Frontal cortex (tissue), 4 donors: ENCODE data around the gene RRP7A. TPM values are rescaled to one million over a fixed set of nuclear protein-coding genes. Genes with fewer than 3 reads are reported as not detected.

Experiments
- DNase-seq, 2 donors: peaks; one replicate each; pipeline ENCODE4 v3.0.0; 2012; ENCODE audit warnings: low spot score in 2 of 2
- FAIRE-seq: peaks from 2 replicates; lab custom pipeline; 2012; peaks lifted over from hg19 to GRCh38; lab: Jason Lieb, UNC
- small RNA-seq: library from RNA; depleted of rRNA; stranded (forward); fragments of <200 nt; gene quantifications from one replicate; pipeline ENCODE3, GENCODE V24; 2014
- total RNA-seq: library from RNA; depleted of rRNA; stranded (reverse); fragments of >200 nt; gene quantifications from one replicate; pipeline ENCODE4 v1.2.3, GENCODE V29; 2014
- donor health status: control.
- donor health status: control.
- donor health status: control.

Gene RRP7A
- total RNA-seq, 1 donor from 2014 or later = 17.9 TPM

DNA sequence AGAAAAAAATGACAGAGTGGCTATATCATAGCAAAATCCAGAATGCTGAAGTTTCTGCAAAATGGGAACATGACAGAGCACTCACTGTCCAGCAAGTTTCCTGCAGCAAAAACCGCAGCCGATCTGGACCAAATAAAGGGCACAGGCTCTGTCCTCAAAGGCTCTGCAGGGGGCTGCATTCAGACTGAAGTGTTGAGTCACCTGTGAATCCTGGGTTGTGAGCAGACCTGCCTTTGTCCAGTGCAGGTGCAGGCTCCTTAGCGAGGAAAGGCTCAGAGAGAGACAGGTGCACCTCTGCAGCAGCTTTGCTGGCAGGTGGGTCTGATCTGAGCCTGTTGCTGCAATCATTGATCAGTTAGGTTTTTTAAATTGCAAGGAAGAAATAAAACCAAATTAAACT is 58.1 kb downstream of the RRP7A start:
- FAIRE-seq = no peak
- no peak for DNase-seq

Small RNA genes within 50 kb of the gene (small RNA-seq; reads per million reads assigned to genes)
- gene RN7SKP80 (0.15 reads per million), gene RNU6-513P (not detected)

Other genes starting within 250 kb of the RRP7A start
- 60.3 TPM for gene TCF20, start 249.1 kb downstream of the RRP7A start, total RNA-seq
- gene NFAM1, start 87.4 kb downstream of the RRP7A start, total RNA-seq = 0.82 TPM
- 4.9 TPM for gene SERHL2, start 34.2 kb upstream of the RRP7A start, total RNA-seq
- gene POLDIP3, start 95.1 kb upstream of the RRP7A start, total RNA-seq = 28.5 TPM
- 0.82 TPM for gene ATP5MGL, start 120.8 kb upstream of the RRP7A start, total RNA-seq
- 11.8 TPM for gene CYB5R3, start 129.6 kb upstream of the RRP7A start, total RNA-seq
- gene A4GALT, start 201.1 kb upstream of the RRP7A start, total RNA-seq = 0.41 TPM